ENCODE results near the gene MCMBP. TPM values are rescaled to one million over a fixed set of nuclear protein-coding genes. Genes with fewer than 3 reads are reported as not detected.
A peak's percentile ranks its signal among the peaks of the same experiment; 100 is the strongest.

MCMBP gene
- polyA plus RNA-seq, 1 experiment: 41.6 TPM

- Histone ChIP-seq H3K4me3 (ENCODE audit: low read depth, low read length) (no peak overlapping the region), H3K27me3 (ENCODE audit: control insufficient read depth, insufficient read depth, low read length) (no peaks in the 10 kb centered on the region), H3K36me3 (ENCODE audit: control insufficient read depth, insufficient read depth, low read length) (peaks cover 3% of the 10 kb centered on the region; the same call in 1 of the 2 replicates)
- CTCF ChIA-PET: interaction anchor here (1.2 kb wide), 1 partner anchor 35 kb away, joined by 3 read pairs; no protein-coding TSS in a partner anchor
- POLR2A ChIA-PET: no interaction called here
- no peak for TF ChIP-seq CTCF (IDR thresholded peaks at IDR 0.05; ENCODE audit: insufficient read depth, low read depth, low read length)
- no peak for DNase-seq (ENCODE audit: low read depth)
Measured at GRCh38 chr10:119824299-119824698, 48.3 kb downstream of the MCMBP start.

DNA sequence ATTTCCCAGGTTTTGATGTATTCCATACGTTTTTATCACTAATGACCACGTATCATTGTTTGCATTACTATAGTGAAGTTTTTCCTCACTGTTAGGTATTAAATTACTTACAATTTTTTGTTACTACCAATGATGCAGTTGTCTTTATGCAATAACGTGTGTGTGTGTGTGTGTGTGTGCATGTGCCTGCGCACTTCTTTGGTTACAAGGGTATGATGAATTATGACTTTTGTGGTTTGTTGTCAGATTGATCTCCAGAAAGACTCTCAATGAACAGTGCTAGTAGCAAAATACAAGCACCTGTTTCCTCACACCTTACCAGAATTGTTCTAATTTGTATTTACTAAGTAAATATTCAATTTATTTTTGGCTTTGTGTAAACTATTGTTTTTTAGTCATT lies 51.5 kb downstream of the MCMBP start:
- TF ChIP-seq CTCF (IDR thresholded peaks at IDR 0.05; ENCODE audit: insufficient read depth, low read depth, low read length): no peak

GRCh38 chr10:119818889-119819270 lies 53.8 kb downstream of the MCMBP start:
- peak overlapping the region; percentile 38 for H3K4me3 ChIP-seq (ENCODE audit: low read depth, low read length)
- POLR2A ChIA-PET: no interaction called here
- H3K27me3 ChIP-seq (ENCODE audit: control insufficient read depth, insufficient read depth, low read length): no peaks in the 10 kb centered on the region
- H3K36me3 ChIP-seq (ENCODE audit: control insufficient read depth, insufficient read depth, low read length): no peaks in the 10 kb centered on the region; the same call in 1 of the 2 replicates
- no peak for DNase-seq (ENCODE audit: low read depth)
- CTCF ChIA-PET: interaction anchor here (0.6 to 2.1 kb wide), 5 partner anchors 10 to 49 kb away, joined by 3 to 6 read pairs (median 5); no protein-coding TSS in a partner anchor
- TF ChIP-seq CTCF (IDR thresholded peaks at IDR 0.05; ENCODE audit: insufficient read depth, low read depth, low read length): no peak

More for the DNA sequence above, 51.5 kb downstream of the MCMBP start:
- CTCF ChIA-PET: interaction anchor here (0.6 to 1.3 kb wide), 2 partner anchors 39 to 70 kb away, joined by 3 read pairs; no protein-coding TSS in a partner anchor
- Histone ChIP-seq H3K36me3 (ENCODE audit: control insufficient read depth, insufficient read depth, low read length) (no peaks in the 10 kb centered on the region), H3K4me3 (ENCODE audit: low read depth, low read length) (no peak overlapping the region), H3K27me3 (ENCODE audit: control insufficient read depth, insufficient read depth, low read length) (no peaks in the 10 kb centered on the region)
- DNase-seq (ENCODE audit: low read depth): no peak
- POLR2A ChIA-PET: no interaction called here

DNA sequence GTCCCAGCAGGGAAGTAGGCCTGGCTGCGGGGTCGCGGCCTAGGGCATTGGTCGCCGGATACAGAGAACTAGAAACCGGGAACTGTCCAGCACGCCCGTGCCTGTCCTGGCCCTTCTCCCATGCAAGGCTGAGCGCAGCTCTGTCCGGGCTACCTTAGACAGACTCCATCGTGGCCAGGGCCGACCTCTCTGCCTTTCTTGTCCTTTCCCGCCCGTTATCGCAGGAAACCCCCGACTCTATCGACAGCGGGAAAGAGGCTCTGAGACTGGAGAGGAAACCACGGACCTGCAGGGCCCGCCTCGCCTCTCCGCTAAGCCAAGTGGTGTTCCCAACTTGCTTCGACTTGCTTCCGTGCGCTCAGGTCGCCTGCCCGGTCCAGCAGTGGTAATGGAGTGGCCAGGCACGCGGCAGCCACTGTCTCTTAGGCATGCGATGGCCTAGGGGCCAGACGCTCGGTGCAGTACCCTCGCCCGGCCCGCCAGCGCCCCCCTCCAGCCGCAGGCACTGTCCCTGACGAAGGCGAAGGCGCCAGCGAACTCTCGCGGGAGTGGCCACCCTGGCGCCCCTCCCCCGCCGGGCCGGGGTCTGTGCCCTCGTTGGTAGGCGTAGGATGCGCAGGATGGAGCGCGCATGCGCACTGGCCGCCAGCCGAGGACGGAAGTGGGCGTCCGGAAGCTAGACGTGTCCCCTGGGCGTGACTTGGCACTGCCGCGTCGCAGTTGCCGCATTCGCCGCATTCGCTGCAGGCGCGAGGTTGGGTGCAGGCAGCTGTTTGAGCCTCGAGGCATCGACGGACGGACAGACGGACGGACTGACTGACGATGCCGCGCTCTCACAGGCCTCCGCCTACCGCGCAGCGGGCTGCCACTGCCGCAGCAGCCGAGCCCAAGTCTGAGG lies 54.4 kb downstream of the MCMBP start:
- no peak for TF ChIP-seq CTCF (IDR thresholded peaks at IDR 0.05; ENCODE audit: insufficient read depth, low read depth, low read length)
- ChIA-PET CTCF (interaction anchor here (0.6 to 2.1 kb wide), 5 partner anchors 10 to 67 kb away, joined by 3 to 6 read pairs (median 3); no protein-coding TSS in a partner anchor), POLR2A (no interaction called here)
- no peak for DNase-seq (ENCODE audit: low read depth)
- Histone ChIP-seq H3K4me3 (ENCODE audit: low read depth, low read length) (peak overlapping the region; percentile 38), H3K36me3 (ENCODE audit: control insufficient read depth, insufficient read depth, low read length) (no peaks in the 10 kb centered on the region; the same call in 1 of the 2 replicates), H3K27me3 (ENCODE audit: control insufficient read depth, insufficient read depth, low read length) (no peaks in the 10 kb centered on the region)

GRCh38 chr10:119815671-119816070 lies 57.0 kb downstream of the MCMBP start:
- no peaks in the 10 kb centered on the region for H3K27me3 ChIP-seq (ENCODE audit: control insufficient read depth, insufficient read depth, low read length)

More at GRCh38 chr10:119815671-119816070, 57.0 kb downstream of the MCMBP start:
- H3K36me3 ChIP-seq (ENCODE audit: control insufficient read depth, insufficient read depth, low read length): no peaks in the 10 kb centered on the region; the same call in 1 of the 2 replicates
- ChIA-PET CTCF (no interaction called here), POLR2A (no interaction called here)
- DNase-seq (ENCODE audit: low read depth): no peak
- TF ChIP-seq CTCF (IDR thresholded peaks at IDR 0.05; ENCODE audit: insufficient read depth, low read depth, low read length): no peak
- no peak overlapping the region for H3K4me3 ChIP-seq (ENCODE audit: low read depth, low read length)

Measured in BJ (cell line).